H1 (cell line): ENCODE data around the gene BEX3. TPM values are rescaled to one million over a fixed set of nuclear protein-coding genes. Genes with fewer than 3 reads are reported as not detected.

Source experiments
- CTCF ChIA-PET: fragments of 300-600 bp; sonication (Branson Sonifier 250); formaldehyde crosslinking; loops from one replicate; lab custom pipeline; 2021; ENCODE audit not compliant: partially characterized antibody; lab: Charles Lee
- POLR2A ChIA-PET: fragments of 300-600 bp; sonication (Branson Sonifier 250); formaldehyde crosslinking; loops from one replicate; lab custom pipeline; 2021; ENCODE audit warnings: inconsistent platforms; ENCODE audit not compliant: partially characterized antibody; lab: Charles Lee
- DNase-seq, 2 experiments: peaks; one replicate each; pipeline versions ENCODE4 v3.0.0 to v3.0.0-alpha.2; 2010 to 2022; ENCODE audit warnings: low spot score in 2 of 2, low read depth in 1 of 2, mixed read lengths in 1 of 2
- FAIRE-seq: peaks from 2 replicates; lab custom pipeline; 2011; peaks lifted over from hg19 to GRCh38; lab: Jason Lieb, UNC
- H2AFZ ChIP-seq: 2 replicates; pipeline ENCODE4 v1.8.1; 2012; ENCODE audit warnings: low read length, inconsistent platforms
- H2AK5ac ChIP-seq: 2 replicates; pipeline ENCODE4 v1.6.1; 2013; ENCODE audit warnings: low read depth, low read length
- H2BK120ac ChIP-seq: replicated peaks from 2 replicates; pipeline ENCODE3; 2013; ENCODE audit warnings: low read depth, low read length, inconsistent platforms
- H2BK12ac ChIP-seq: 2 replicates; pipeline ENCODE4 v1.6.1; 2013; ENCODE audit warnings: low read depth, low read length
- H2BK15ac ChIP-seq: 2 replicates; pipeline ENCODE4 v1.6.1; 2013; ENCODE audit warnings: low read length
- H2BK20ac ChIP-seq: 2 replicates; pipeline ENCODE4 v1.6.1; 2013; ENCODE audit warnings: low read length
- H2BK5ac ChIP-seq: 2 replicates; pipeline ENCODE4 v1.6.1; 2013; ENCODE audit warnings: low read depth, low read length
- H3K14ac ChIP-seq: 2 replicates; pipeline ENCODE4 v1.6.1; 2013; ENCODE audit warnings: inconsistent platforms; ENCODE audit not compliant: insufficient read length
- H3K18ac ChIP-seq: 2 replicates; pipeline ENCODE4 v1.6.1; 2013; ENCODE audit warnings: low read length; ENCODE audit errors: extremely low read depth
- H3K23ac ChIP-seq: 2 replicates; pipeline ENCODE4 v1.6.1; 2013; ENCODE audit warnings: inconsistent platforms; ENCODE audit not compliant: insufficient read length
- H3K23me2 ChIP-seq: 2 replicates; pipeline ENCODE4 v1.6.1; 2013; ENCODE audit warnings: low read depth, low read length
- H3K27ac ChIP-seq: 2 replicates; pipeline ENCODE4 v1.6.1; 2011; ENCODE audit warnings: low read depth, low read length, inconsistent platforms
- H3K27me3 ChIP-seq, 4 experiments: replicated peaks in 1 of 4; 1 replicate in 1 of 4; 2 replicates in 3 of 4; pipeline versions ENCODE4 v1.6.1 to v1.8.1; 2011 to 2013; ENCODE audit warnings: low read length in 3 of 4, mild to moderate bottlenecking in 3 of 4, inconsistent platforms in 2 of 4, mixed read lengths in 2 of 4, moderate library complexity in 1 of 4; ENCODE audit not compliant: control insufficient read depth in 3 of 4, insufficient read depth in 3 of 4; ENCODE audit errors: extremely low read depth in 1 of 4
- H3K36me3 ChIP-seq, 4 experiments: 2 replicates each; pipeline versions ENCODE4 v1.6.1 to v1.8.1; 2011 to 2013; ENCODE audit warnings: mild to moderate bottlenecking in 4 of 4, low read length in 3 of 4, moderate library complexity in 2 of 4, control low read depth in 1 of 4, inconsistent platforms in 1 of 4; ENCODE audit not compliant: insufficient read depth in 4 of 4, control insufficient read depth in 2 of 4
- H3K4ac ChIP-seq: replicated peaks from 2 replicates; pipeline ENCODE3; 2013; ENCODE audit warnings: low read length, low read depth, mixed read lengths, inconsistent platforms; ENCODE audit not compliant: insufficient read length
- H3K4me1 ChIP-seq, 4 experiments: replicated peaks in 1 of 4; 1 replicate in 1 of 4; 2 replicates in 3 of 4; pipeline versions ENCODE4 v1.6.1 to v1.8.1; 2011 to 2013; ENCODE audit warnings: low read length in 3 of 4, inconsistent platforms in 2 of 4, mixed read lengths in 1 of 4; ENCODE audit not compliant: insufficient read depth in 4 of 4, control insufficient read depth in 3 of 4
- H3K4me2 ChIP-seq, 2 experiments: 2 replicates each; pipeline versions ENCODE4 v1.6.1 to v1.8.1; 2011 to 2013; ENCODE audit warnings: low read depth in 2 of 2, low read length in 2 of 2, control low read depth in 1 of 2, inconsistent platforms in 1 of 2, mild to moderate bottlenecking in 1 of 2; ENCODE audit not compliant: insufficient read depth in 1 of 2
- H3K4me3 ChIP-seq, 4 experiments: fragments of 200-600, 300-600 bp in 1 of 4; sonication (generic), shearing (Covaris generic), sonication (Bioruptor Twin) in 1 of 4; 2 replicates each; pipeline versions ENCODE4 v1.5.1 to v1.8.1; 2011 to 2016; ENCODE audit warnings: low read length in 4 of 4, low read depth in 3 of 4, control low read depth in 2 of 4, inconsistent platforms in 2 of 4, mild to moderate bottlenecking in 2 of 4, mixed read lengths in 1 of 4, moderate library complexity in 1 of 4; ENCODE audit not compliant: insufficient read depth in 2 of 4; ENCODE audit errors: extremely low read depth in 1 of 4
- H3K56ac ChIP-seq: replicated peaks from 2 replicates; pipeline ENCODE3; 2013; ENCODE audit warnings: low read depth, mild to moderate bottlenecking, mixed read lengths, low read length, inconsistent platforms; ENCODE audit not compliant: insufficient read length
- H3K79me1 ChIP-seq: 2 replicates; pipeline ENCODE4 v1.6.1; 2013; ENCODE audit warnings: low read depth, low read length, control low read depth
- H3K79me2 ChIP-seq, 2 experiments: 2 replicates each; pipeline versions ENCODE4 v1.6.1 to v1.8.1; 2012 to 2013; ENCODE audit warnings: low read length in 2 of 2, mild to moderate bottlenecking in 2 of 2, inconsistent platforms in 1 of 2; ENCODE audit not compliant: insufficient read depth in 2 of 2, control insufficient read depth in 1 of 2
- H3K9ac ChIP-seq, 4 experiments: replicated peaks in 1 of 4; 1 replicate in 1 of 4; 2 replicates in 3 of 4; pipeline versions ENCODE4 v1.6.1 to v1.8.1; 2011 to 2013; ENCODE audit warnings: low read depth in 3 of 4, low read length in 3 of 4, control low read depth in 2 of 4, mild to moderate bottlenecking in 2 of 4, moderate library complexity in 2 of 4, inconsistent platforms in 1 of 4; ENCODE audit errors: extremely low read depth in 1 of 4
- H3K9me3 ChIP-seq, 2 experiments: 2 replicates each; pipeline versions ENCODE4 v1.6.1 to v1.8.1; 2012 to 2013; ENCODE audit warnings: mild to moderate bottlenecking in 2 of 2, moderate library complexity in 2 of 2, control low read depth in 1 of 2, inconsistent platforms in 1 of 2, low read depth in 1 of 2, low read length in 1 of 2, mixed read lengths in 1 of 2; ENCODE audit not compliant: insufficient read depth in 2 of 2
- H4K20me1 ChIP-seq, 2 experiments: replicated peaks in 1 of 2; 2 replicates each; pipeline versions ENCODE3 to v1.8.1; 2011 to 2013; ENCODE audit warnings: inconsistent platforms in 2 of 2, low read length in 2 of 2, mild to moderate bottlenecking in 1 of 2; ENCODE audit not compliant: insufficient read depth in 2 of 2, control insufficient read depth in 1 of 2
- H4K5ac ChIP-seq: 2 replicates; pipeline ENCODE4 v1.6.1; 2013; ENCODE audit warnings: low read length, low read depth, mixed read lengths, inconsistent platforms; ENCODE audit not compliant: insufficient read length
- H4K8ac ChIP-seq: 2 replicates; pipeline ENCODE4 v1.8.0; 2013; ENCODE audit warnings: mild to moderate bottlenecking, moderate library complexity, low read length, inconsistent platforms; ENCODE audit not compliant: insufficient read depth; ENCODE audit errors: extremely low read depth
- H4K91ac ChIP-seq: replicated peaks from 2 replicates; pipeline ENCODE3; 2013; ENCODE audit warnings: low read length, mixed read lengths, inconsistent platforms; ENCODE audit not compliant: insufficient read length
- BACH1 ChIP-seq: IDR thresholded peaks from 2 replicates; pipeline ENCODE4 v1.6.1; 2012; ENCODE audit warnings: low read length, improper control_type of control experiment
- CHD2 ChIP-seq: IDR thresholded peaks from 2 replicates; pipeline ENCODE4 v1.6.1; 2012; ENCODE audit warnings: low read length, improper control_type of control experiment
- EP300 ChIP-seq, 2 experiments: IDR thresholded peaks; 1 replicate in 1 of 2; 2 replicates in 1 of 2; pipeline ENCODE4 v1.6.1; 2011 to 2012; ENCODE audit warnings: low read depth in 2 of 2, low read length in 2 of 2, mild to moderate bottlenecking in 2 of 2, borderline replicate concordance in 1 of 2, inconsistent platforms in 1 of 2, moderate library complexity in 1 of 2
- HDAC2 ChIP-seq, 2 experiments: fragments of 300-600 bp in 1 of 2; sonication (generic) in 1 of 2; IDR thresholded peaks; 2 replicates each; pipeline ENCODE4 v1.6.1; 2011 to 2012; ENCODE audit warnings: low read depth in 2 of 2, low read length in 2 of 2, mild to moderate bottlenecking in 2 of 2, moderate library complexity in 2 of 2, borderline replicate concordance in 1 of 2, inconsistent platforms in 1 of 2
- HDAC6 ChIP-seq: IDR thresholded peaks from one replicate; pipeline ENCODE4 v1.7.1; 2012; ENCODE audit warnings: low read depth, mild to moderate bottlenecking, inconsistent platforms, low read length, moderate library complexity
- JUN ChIP-seq: IDR thresholded peaks from 2 replicates; pipeline ENCODE4 v1.6.1; 2011; ENCODE audit warnings: low read depth, mild to moderate bottlenecking, improper control_type of control experiment, low read length
- POLR2A ChIP-seq, 2 experiments: IDR thresholded peaks; 1 replicate in 1 of 2; 2 replicates in 1 of 2; pipeline ENCODE4 v1.6.1; 2011; ENCODE audit warnings: low read depth in 2 of 2, low read length in 2 of 2, mild to moderate bottlenecking in 2 of 2; ENCODE audit errors: control extremely low read depth in 1 of 2
- RBBP5 ChIP-seq: IDR thresholded peaks from 2 replicates; pipeline ENCODE4 v1.7.1; 2012; ENCODE audit warnings: low read depth, mild to moderate bottlenecking, inconsistent platforms, low read length, moderate library complexity, borderline replicate concordance
- RFX5 ChIP-seq: IDR thresholded peaks from 2 replicates; pipeline ENCODE4 v1.6.1; 2011; ENCODE audit warnings: low read depth, low read length, improper control_type of control experiment, borderline replicate concordance
- SRF ChIP-seq: IDR thresholded peaks from 2 replicates; pipeline ENCODE4 v1.6.1; 2011; ENCODE audit warnings: mild to moderate bottlenecking, low read depth, low read length, moderate library complexity
- TCF12 ChIP-seq: IDR thresholded peaks from 2 replicates; pipeline ENCODE4 v1.6.1; 2011; ENCODE audit warnings: low read depth, mild to moderate bottlenecking, low read length
- WGBS, 2 experiments: shearing (Covaris generic) in 1 of 2; methylation state at CpG; one replicate each; pipeline versions ENCODE4 v1.1.6 to v1.1.7; 2013 to 2015; ENCODE audit warnings: low lambda C conversion rate in 2 of 2, mixed read lengths in 2 of 2, inconsistent platforms in 1 of 2, low coverage in 1 of 2, missing lambda C conversion rate in 1 of 2; ENCODE audit not compliant: insufficient replicate concordance in 2 of 2, insufficient coverage in 1 of 2, insufficient read length in 1 of 2; ENCODE audit errors: extremely low coverage in 1 of 2, missing lambda C conversion rate in 1 of 2; 5-methylcytosine and 5-hydroxymethylcytosine counted together
- polyA plus RNA-seq, 7 experiments: library from polyadenylated mRNA; depleted of rRNA in 3 of 7; stranded (reverse) in 5 of 7; unstranded in 2 of 7; fragments of >200 nt in 5 of 7; fragments of 200-250 nt in 2 of 7; gene quantifications; 1 replicate in 5 of 7; 2 replicates in 1 of 7; 4 replicates in 1 of 7; pipeline versions ENCODE4 v1.2.1 to v1.2.3, GENCODE V29; 2011 to 2013; ENCODE audit warnings: missing spikeins in 2 of 7, mixed read lengths in 2 of 7
- total RNA-seq: library from RNA; stranded (reverse); fragmentation: NEBNext Ultra II Directional; extraction: Animal tissue kit (Norgen Biotek cat#: 25700); gene quantifications from 2 replicates; pipeline ENCODE4 v1.2.1, GENCODE V29; 2021
- TF ChIP-seq, protein P1 (sequence below): IDR thresholded peaks from 2 replicates; pipeline ENCODE4 v1.6.1; 2012; ENCODE audit warnings: low read length, inconsistent platforms

Gene BEX3
- total and polyA plus RNA-seq, 2 of the 8 experiments (the other 6 are each of a cell fraction or from before 2014, with no cell fraction given) = 330 to 366 TPM

DNA sequence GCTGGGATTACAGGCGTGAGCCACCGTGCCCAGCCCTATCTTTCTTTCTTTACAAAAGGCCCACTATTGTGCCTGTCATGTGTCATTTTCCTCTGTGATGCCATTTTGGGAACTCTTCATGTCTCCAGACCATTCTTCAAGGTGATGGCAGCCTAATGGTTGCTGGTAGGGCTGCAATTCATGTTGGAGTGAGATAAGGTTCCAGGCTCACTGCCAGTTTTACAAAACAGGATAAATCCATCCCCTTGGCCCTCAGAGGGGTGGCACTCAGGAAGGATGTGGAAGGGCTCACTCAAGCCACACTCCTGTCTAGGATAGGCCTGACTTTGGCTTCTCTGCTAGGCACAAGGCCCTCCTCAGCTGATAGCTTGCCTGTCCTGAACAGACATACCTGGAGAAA, 16.2 kb upstream of the BEX3 start:
- ChIA-PET POLR2A (no interaction called here), CTCF (no interaction called here)
- FAIRE-seq = no peak
- Histone ChIP-seq H3K27me3 (no peaks in the 10 kb centered on the region), H3K79me1 (no peaks in the 10 kb centered on the region), H2AFZ (no peak overlapping the region), H2AK5ac (no peak overlapping the region), H4K8ac (no peak overlapping the region), H3K36me3 (peaks cover 0 to 9% (median 0%) of the 10 kb centered on the region in 4 experiments; a peak in 1 of 8 replicates), H3K4me1 (no peaks in the 10 kb centered on the region), H2BK5ac (no peak overlapping the region), H2BK20ac (no peak overlapping the region), H4K91ac (no peak overlapping the region), H2BK12ac (no peak overlapping the region), H3K4ac (no peak overlapping the region), H3K4me3 (no peak overlapping the region), H3K79me2 (peaks cover 0 to 5% of the 10 kb centered on the region in 2 experiments; a peak in 1 of 4 replicates), H3K9ac (no peak overlapping the region), H3K23me2 (no peaks in the 10 kb centered on the region; the same call in 1 of the 2 replicates), H3K23ac (no peak overlapping the region), H4K5ac (no peak overlapping the region), H3K56ac (no peak overlapping the region), H3K18ac (no peak overlapping the region), H3K4me2 (no peak overlapping the region), H2BK120ac (no peak overlapping the region), H2BK15ac (no peak overlapping the region), H3K9me3 (no peaks in the 10 kb centered on the region), H3K27ac (no peak overlapping the region), H3K14ac (no peak overlapping the region), H4K20me1 (no peaks in the 10 kb centered on the region)
- WGBS, 2 experiments = no CpG with 5 or more reads among the region's 2 CpGs
- no peak for DNase-seq
- TF ChIP-seq CHD2 = no peak
- no peak for TF ChIP-seq SRF
- TF ChIP-seq HDAC2 (IDR thresholded peaks at IDR 0.05; ENCODE audit: borderline replicate concordance in 1 of 2, low read depth in 2 of 2, low read length in 2 of 2) = no peak
- no peak for TF ChIP-seq TCF12
- no peak for TF ChIP-seq JUN
- no peak for TF ChIP-seq EP300 (IDR thresholded peaks at IDR 0.05; ENCODE audit: borderline replicate concordance in 1 of 2, low read depth in 2 of 2, low read length in 2 of 2)
- no peak for TF ChIP-seq POLR2A (IDR thresholded peaks at IDR 0.05; ENCODE audit: control extremely low read depth in 1 of 2, low read depth in 2 of 2, low read length in 2 of 2)
- TF ChIP-seq BACH1 = no peak
- no peak for TF ChIP-seq RFX5
- TF ChIP-seq RBBP5 = no peak
- TF ChIP-seq, protein P1, sequence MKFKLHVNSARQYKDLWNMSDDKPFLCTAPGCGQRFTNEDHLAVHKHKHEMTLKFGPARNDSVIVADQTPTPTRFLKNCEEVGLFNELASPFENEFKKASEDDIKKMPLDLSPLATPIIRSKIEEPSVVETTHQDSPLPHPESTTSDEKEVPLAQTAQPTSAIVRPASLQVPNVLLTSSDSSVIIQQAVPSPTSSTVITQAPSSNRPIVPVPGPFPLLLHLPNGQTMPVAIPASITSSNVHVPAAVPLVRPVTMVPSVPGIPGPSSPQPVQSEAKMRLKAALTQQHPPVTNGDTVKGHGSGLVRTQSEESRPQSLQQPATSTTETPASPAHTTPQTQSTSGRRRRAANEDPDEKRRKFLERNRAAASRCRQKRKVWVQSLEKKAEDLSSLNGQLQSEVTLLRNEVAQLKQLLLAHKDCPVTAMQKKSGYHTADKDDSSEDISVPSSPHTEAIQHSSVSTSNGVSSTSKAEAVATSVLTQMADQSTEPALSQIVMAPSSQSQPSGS = no peak
- TF ChIP-seq HDAC6 = no peak
